DOHH2 (cell line): ENCODE measurements around the gene SMURF1.

Source experiments
- H3F3A ChIP-seq: fragments of 200-600 bp; sonication (generic), shearing (Covaris generic); 2 replicates; pipeline ENCODE4 v1.6.0; 2016; ENCODE audit warnings: antibody characterized with exemption, mild to moderate bottlenecking; ENCODE audit not compliant: control insufficient read depth, insufficient read depth
- H3K27ac ChIP-seq: fragments of 200-600 bp; sonication (generic); 2 replicates; pipeline ENCODE4 v1.5.1; 2014; ENCODE audit warnings: low read depth, mild to moderate bottlenecking, low read length, moderate library complexity
- H3K27me3 ChIP-seq: fragments of 200-600 bp; sonication (generic); 2 replicates; pipeline ENCODE4 v1.6.1; 2014; ENCODE audit warnings: mild to moderate bottlenecking, low read length, mixed read lengths; ENCODE audit not compliant: control insufficient read depth
- H3K36me3 ChIP-seq: fragments of 200-600 bp; sonication (generic); 2 replicates; pipeline ENCODE4 v1.6.1; 2014; ENCODE audit warnings: mild to moderate bottlenecking, low read length, moderate library complexity, mixed read lengths; ENCODE audit not compliant: control insufficient read depth
- H3K4me1 ChIP-seq: fragments of 200-600 bp; sonication (generic); 2 replicates; pipeline ENCODE4 v1.6.1; 2014; ENCODE audit warnings: mild to moderate bottlenecking, low read length, mixed read lengths; ENCODE audit not compliant: control insufficient read depth
- H3K4me2 ChIP-seq: fragments of 200-600 bp; sonication (generic); 2 replicates; pipeline ENCODE4 v1.6.0; 2014; ENCODE audit warnings: mild to moderate bottlenecking, low read length, moderate library complexity
- H3K4me3 ChIP-seq: fragments of 200-600 bp; sonication (generic); 2 replicates; pipeline ENCODE4 v1.5.1; 2014; ENCODE audit warnings: mild to moderate bottlenecking, low read length, mixed read lengths
- H3K79me2 ChIP-seq: fragments of 200-600 bp; sonication (generic); 2 replicates; pipeline ENCODE4 v1.6.1; 2014; ENCODE audit warnings: mild to moderate bottlenecking, low read length, mixed read lengths; ENCODE audit not compliant: control insufficient read depth
- H3K9me2 ChIP-seq: fragments of 200-600 bp; sonication (generic); replicated peaks from 2 replicates; pipeline ENCODE4 v1.6.1; 2014; ENCODE audit warnings: mild to moderate bottlenecking, low read length, mixed read lengths; ENCODE audit not compliant: control insufficient read depth
- H3K9me3 ChIP-seq: fragments of 200-600 bp; sonication (generic); 2 replicates; pipeline ENCODE4 v1.6.1; 2014; ENCODE audit warnings: antibody characterized with exemption, low read length, mixed read lengths; ENCODE audit not compliant: control insufficient read depth, insufficient read depth
- H4K20me1 ChIP-seq: fragments of 200-600 bp; sonication (generic); 2 replicates; pipeline ENCODE4 v1.6.0; 2014; ENCODE audit warnings: low read depth, mild to moderate bottlenecking, antibody characterized with exemption, low read length, moderate library complexity; ENCODE audit not compliant: control insufficient read depth, insufficient read depth
- CTCF ChIP-seq: fragments of 200-600 bp; sonication (generic); IDR thresholded peaks from one replicate; pipeline ENCODE4 v1.5.1; 2014; ENCODE audit warnings: antibody characterized with exemption, mild to moderate bottlenecking, low read depth, low read length; ENCODE audit not compliant: poor library complexity, severe bottlenecking
- EZH2phosphoT487 ChIP-seq: fragments of 200-600 bp; sonication (generic); IDR thresholded peaks from 2 replicates; pipeline ENCODE4 v1.6.1; 2017; ENCODE audit warnings: borderline replicate concordance, mild to moderate bottlenecking, antibody characterized with exemption, low read length, moderate library complexity, mixed read lengths

Gene SMURF1

GRCh38 chr7:99083068-99083651 lies 60.7 kb downstream of the SMURF1 start:
- Histone ChIP-seq H3K4me3 (no peak overlapping the region), H3K27ac (no peak overlapping the region), H3K9me2 (no peaks in the 10 kb centered on the region), H3K4me2 (no peak overlapping the region), H3K9me3 (no peaks in the 10 kb centered on the region), H3K79me2 (peaks cover 54% of the 10 kb centered on the region), H4K20me1 (no peaks in the 10 kb centered on the region), H3K27me3 (no peaks in the 10 kb centered on the region), H3F3A (no peaks in the 10 kb centered on the region), H3K36me3 (no peaks in the 10 kb centered on the region), H3K4me1 (peaks cover 6% of the 10 kb centered on the region)
- TF ChIP-seq EZH2phosphoT487 (no peak), CTCF (no peak)

GRCh38 chr7:99080679-99081078 lies 63.2 kb downstream of the SMURF1 start:
- Histone ChIP-seq H3K4me1 (peaks cover 14% of the 10 kb centered on the region), H3K9me3 (no peaks in the 10 kb centered on the region), H3K27ac (no peak overlapping the region), H3K9me2 (no peaks in the 10 kb centered on the region), H3K4me3 (no peak overlapping the region), H3K4me2 (no peak overlapping the region), H3K27me3 (no peaks in the 10 kb centered on the region), H3F3A (no peaks in the 10 kb centered on the region), H3K36me3 (no peaks in the 10 kb centered on the region), H4K20me1 (peaks cover 5% of the 10 kb centered on the region; the same call in 1 of the 2 replicates), H3K79me2 (peaks cover 46% of the 10 kb centered on the region)
- no peak for TF ChIP-seq EZH2phosphoT487
- TF ChIP-seq CTCF = no peak

- Histone ChIP-seq H4K20me1 (peaks cover 6% of the 10 kb centered on the region; the same call in 1 of the 2 replicates), H3K9me2 (no peaks in the 10 kb centered on the region), H3K27ac (no peak overlapping the region), H3K4me2 (no peak overlapping the region), H3K4me3 (no peak overlapping the region), H3F3A (no peaks in the 10 kb centered on the region), H3K79me2 (peaks cover 45% of the 10 kb centered on the region), H3K4me1 (peaks cover 14% of the 10 kb centered on the region), H3K9me3 (no peaks in the 10 kb centered on the region), H3K27me3 (no peaks in the 10 kb centered on the region), H3K36me3 (no peaks in the 10 kb centered on the region)
- TF ChIP-seq CTCF = no peak
- TF ChIP-seq EZH2phosphoT487 = no peak
Observed at GRCh38 chr7:99079104-99079503, 64.8 kb downstream of the SMURF1 start.
